Activated T-cell treated with anti-CD3 and anti-CD28 coated beads, Interleukin-2, amount 50 U/mL, for 4 hours (primary cell): Measurements from ENCODE around the gene SDK1. TPM values are rescaled to one million over a fixed set of nuclear protein-coding genes. Genes with fewer than 3 reads are reported as not detected.

ENCODE experiments used
- ATAC-seq, 2 donors: fragments of 200-7000 bp; cut with Tn5 transposase; one replicate each; pipeline ENCODE4 v1.10.0; 2021
- DNase-seq: peaks from one replicate; pipeline ENCODE4 v3.0.0-alpha.2; 2020
- H3K27me3 Mint-ChIP-seq: one replicate; pipeline ENCODE4 v1.8.0; 2021; ENCODE audit warnings: low read depth, mixed read lengths
- H3K36me3 Mint-ChIP-seq: one replicate; pipeline ENCODE4 v1.8.0; 2022; ENCODE audit warnings: mixed read lengths; ENCODE audit not compliant: insufficient read depth
- H3K4me1 Mint-ChIP-seq: one replicate; pipeline ENCODE4 v1.8.0; 2021; ENCODE audit warnings: low read depth, mixed read lengths
- H3K4me3 Mint-ChIP-seq: one replicate; pipeline ENCODE4 v1.8.0; 2021; ENCODE audit warnings: mild to moderate bottlenecking, moderate library complexity, mixed read lengths
- H3K9me3 Mint-ChIP-seq: one replicate; pipeline ENCODE4 v1.8.0; 2021; ENCODE audit warnings: mixed read lengths
- total RNA-seq, 3 donors: library from RNA; stranded (reverse); gene quantifications; one replicate each; pipeline ENCODE4 v1.2.1, GENCODE V29; 2021

Gene SDK1
- total RNA-seq, 3 donors from 2014 or later: 0.05 to 0.79 (median 0.40) TPM

GRCh38 chr7:4029941-4030340 is 728.9 kb downstream of the SDK1 start:
- H3K9me3 Mint-ChIP-seq: no peaks in the 10 kb centered on the region
- no peak for ATAC-seq
- H3K4me3 Mint-ChIP-seq: no peak overlapping the region
- H3K27me3 Mint-ChIP-seq: no peaks in the 10 kb centered on the region
- no peak for DNase-seq
- H3K4me1 Mint-ChIP-seq: no peaks in the 10 kb centered on the region
- H3K36me3 Mint-ChIP-seq: no peaks in the 10 kb centered on the region

DNA sequence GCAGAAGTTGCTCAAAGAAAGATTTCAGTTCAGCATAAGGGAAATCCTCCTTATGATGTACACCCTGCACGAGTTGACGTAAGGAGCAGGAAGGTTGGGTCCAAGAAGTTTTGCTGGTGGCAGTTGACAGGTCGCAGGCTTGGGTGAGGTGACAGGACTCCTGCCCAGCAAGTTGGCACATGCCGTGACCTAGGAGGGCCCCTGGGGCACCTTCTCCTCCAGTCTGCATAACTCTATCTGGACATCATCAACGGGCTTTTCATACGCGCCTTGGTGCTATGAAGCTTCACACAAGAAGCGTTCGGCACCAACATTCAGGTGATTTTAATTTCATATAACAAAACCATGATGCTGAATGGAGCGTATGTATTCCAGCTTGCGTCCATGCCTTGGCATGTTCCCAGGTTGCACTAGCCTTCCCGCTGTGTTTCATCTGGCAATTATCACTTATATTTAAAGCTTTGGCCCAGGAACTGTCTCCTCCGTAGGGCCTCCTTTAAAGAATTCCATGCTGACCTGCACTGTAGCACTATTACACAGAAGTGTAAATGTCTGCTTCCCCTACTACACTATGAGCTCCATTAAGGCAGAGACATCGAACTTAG is 729.4 kb downstream of the SDK1 start:
- Mint-ChIP-seq H3K27me3 (no peaks in the 10 kb centered on the region), H3K9me3 (no peaks in the 10 kb centered on the region), H3K4me1 (no peaks in the 10 kb centered on the region), H3K36me3 (no peaks in the 10 kb centered on the region), H3K4me3 (no peak overlapping the region)
- ATAC-seq: no peak
- DNase-seq: no peak

GRCh38 chr7:4033996-4034395 is 732.9 kb downstream of the SDK1 start:
- DNase-seq (no peak), ATAC-seq (no peak)
- Mint-ChIP-seq H3K9me3 (no peaks in the 10 kb centered on the region), H3K4me1 (no peaks in the 10 kb centered on the region), H3K27me3 (no peaks in the 10 kb centered on the region), H3K4me3 (no peak overlapping the region), H3K36me3 (no peaks in the 10 kb centered on the region)

GRCh38 chr7:4037308-4037707 is 736.3 kb downstream of the SDK1 start:
- no peak for ATAC-seq
- DNase-seq: no peak
- Mint-ChIP-seq H3K9me3 (no peaks in the 10 kb centered on the region), H3K4me3 (no peak overlapping the region), H3K27me3 (no peaks in the 10 kb centered on the region), H3K36me3 (no peaks in the 10 kb centered on the region), H3K4me1 (no peaks in the 10 kb centered on the region)

GRCh38 chr7:4037877-4038276 is 736.8 kb downstream of the SDK1 start:
- Mint-ChIP-seq H3K36me3 (no peaks in the 10 kb centered on the region), H3K4me1 (no peaks in the 10 kb centered on the region), H3K9me3 (no peaks in the 10 kb centered on the region), H3K4me3 (no peak overlapping the region), H3K27me3 (no peaks in the 10 kb centered on the region)
- DNase-seq (no peak), ATAC-seq (no peak)

- no peaks in the 10 kb centered on the region for H3K27me3 Mint-ChIP-seq
- ATAC-seq: no peak
- no peak for DNase-seq
- no peaks in the 10 kb centered on the region for H3K4me1 Mint-ChIP-seq
- H3K36me3 Mint-ChIP-seq: no peaks in the 10 kb centered on the region
- H3K4me3 Mint-ChIP-seq: no peak overlapping the region
- no peaks in the 10 kb centered on the region for H3K9me3 Mint-ChIP-seq
These were observed 739.3 kb downstream of the SDK1 start for GRCh38 chr7:4040109-4040928.

- no peak overlapping the region for H3K4me3 Mint-ChIP-seq
- ATAC-seq (no peak), DNase-seq (no peak)
- H3K9me3 Mint-ChIP-seq: no peaks in the 10 kb centered on the region
- H3K27me3 Mint-ChIP-seq: no peaks in the 10 kb centered on the region
- no peaks in the 10 kb centered on the region for H3K4me1 Mint-ChIP-seq
- H3K36me3 Mint-ChIP-seq: no peaks in the 10 kb centered on the region
These were observed 741.5 kb downstream of the SDK1 start for GRCh38 chr7:4042402-4043045.

GRCh38 chr7:4043988-4044387 is 742.9 kb downstream of the SDK1 start:
- H3K36me3 Mint-ChIP-seq: no peaks in the 10 kb centered on the region
- ATAC-seq (no peak), DNase-seq (no peak)
- H3K4me1 Mint-ChIP-seq: no peaks in the 10 kb centered on the region
- H3K4me3 Mint-ChIP-seq: no peak overlapping the region
- no peaks in the 10 kb centered on the region for H3K9me3 Mint-ChIP-seq
- H3K27me3 Mint-ChIP-seq: no peaks in the 10 kb centered on the region

DNA sequence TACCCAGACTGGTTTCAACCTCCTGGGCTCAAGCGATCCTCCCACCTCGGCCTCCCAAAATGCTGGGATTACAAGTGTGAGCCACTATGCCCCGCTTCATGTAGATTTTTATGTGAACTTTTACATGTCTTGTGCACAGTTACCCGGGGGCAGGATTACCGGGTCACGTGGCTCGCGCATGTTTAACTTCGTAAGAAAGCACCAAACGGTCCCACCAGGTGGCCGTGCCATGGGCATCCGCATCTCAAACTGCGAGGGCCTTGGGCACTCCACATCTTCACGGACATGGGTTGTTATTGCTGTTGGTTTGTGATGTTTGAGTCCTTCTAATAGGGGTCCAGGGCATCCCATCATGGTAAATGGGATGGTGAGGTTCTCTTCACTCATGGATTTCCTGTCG is 744.4 kb downstream of the SDK1 start:
- H3K9me3 Mint-ChIP-seq: no peaks in the 10 kb centered on the region
- H3K27me3 Mint-ChIP-seq: no peaks in the 10 kb centered on the region
- no peaks in the 10 kb centered on the region for H3K36me3 Mint-ChIP-seq
- ATAC-seq (no peak), DNase-seq (no peak)
- no peak overlapping the region for H3K4me3 Mint-ChIP-seq
- no peaks in the 10 kb centered on the region for H3K4me1 Mint-ChIP-seq

DNA sequence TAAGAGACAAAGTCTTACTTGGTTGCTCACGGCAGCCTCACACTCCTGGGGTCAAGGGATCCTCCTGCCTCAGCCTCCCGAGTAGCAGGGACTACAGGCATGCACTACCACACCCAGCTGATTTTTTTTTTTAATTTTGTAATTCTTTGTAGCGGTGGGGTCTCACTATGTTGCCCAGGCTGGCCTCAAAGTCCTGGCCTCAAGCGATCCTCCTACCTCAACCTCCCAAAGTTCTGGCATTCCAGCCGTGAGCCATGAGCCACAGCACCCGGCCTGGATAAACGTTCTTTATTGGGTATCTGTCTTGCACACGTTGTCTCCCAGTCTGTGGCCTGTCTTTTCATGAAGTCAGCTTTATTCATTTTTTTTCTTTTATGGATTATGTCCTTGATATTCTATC is 744.9 kb downstream of the SDK1 start:
- Mint-ChIP-seq H3K4me3 (no peak overlapping the region), H3K4me1 (no peaks in the 10 kb centered on the region), H3K9me3 (no peaks in the 10 kb centered on the region), H3K27me3 (no peaks in the 10 kb centered on the region), H3K36me3 (no peaks in the 10 kb centered on the region)
- ATAC-seq (no peak), DNase-seq (no peak)

DNA sequence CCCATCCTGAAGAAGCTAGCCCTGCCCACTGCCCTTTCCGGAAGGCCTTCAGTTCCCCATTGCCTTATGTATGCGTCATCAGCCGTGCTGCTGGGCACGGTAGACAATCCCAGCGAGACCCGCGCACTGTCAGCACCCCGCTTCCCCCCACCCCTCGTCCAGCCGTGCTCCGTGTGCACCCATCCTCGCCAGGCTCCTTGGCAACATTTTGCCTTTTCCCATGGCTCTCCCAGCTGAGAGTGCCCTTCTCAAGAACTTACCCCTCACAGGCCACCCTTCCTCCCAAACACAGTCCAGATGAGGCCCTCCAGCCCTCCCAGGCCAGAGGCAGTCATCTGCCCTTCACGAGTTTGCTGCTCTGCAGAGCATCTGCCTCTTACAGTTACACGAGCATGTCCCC is 747.3 kb downstream of the SDK1 start:
- Mint-ChIP-seq H3K9me3 (no peaks in the 10 kb centered on the region), H3K4me1 (no peaks in the 10 kb centered on the region), H3K27me3 (peaks cover 1% of the 10 kb centered on the region), H3K4me3 (no peak overlapping the region), H3K36me3 (no peaks in the 10 kb centered on the region)
- DNase-seq: no peak
- ATAC-seq: no peak

- Mint-ChIP-seq H3K27me3 (peaks cover 1% of the 10 kb centered on the region), H3K4me3 (no peak overlapping the region), H3K4me1 (no peaks in the 10 kb centered on the region), H3K9me3 (no peaks in the 10 kb centered on the region), H3K36me3 (no peaks in the 10 kb centered on the region)
- DNase-seq (no peak), ATAC-seq (no peak)
These were observed 748.1 kb downstream of the SDK1 start for GRCh38 chr7:4049202-4049601.

DNA sequence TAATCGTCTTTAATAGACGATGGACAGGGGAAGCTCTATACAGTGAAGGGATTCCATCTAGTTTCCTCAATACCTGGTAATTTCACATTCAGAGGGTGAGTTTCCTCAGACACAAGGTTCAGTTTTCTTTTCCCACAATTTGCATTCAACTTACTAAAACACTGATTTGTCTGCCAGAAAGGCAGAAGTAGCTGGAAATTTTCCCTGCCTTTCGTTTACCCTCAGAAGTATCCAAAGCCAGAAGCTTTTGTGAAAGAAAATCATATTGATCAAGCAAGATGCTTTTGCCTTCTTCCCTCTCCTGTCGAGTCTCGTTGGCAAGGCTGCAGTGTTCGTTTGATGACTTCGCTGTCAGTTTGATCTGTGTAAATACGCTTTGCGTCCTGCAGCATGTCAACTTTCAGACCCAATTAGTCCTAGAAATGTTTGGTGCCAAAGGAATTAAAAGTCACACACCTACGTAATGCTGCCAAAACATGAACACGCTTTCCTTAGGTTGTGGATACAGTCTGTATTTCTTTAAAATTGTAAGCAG is 749.1 kb downstream of the SDK1 start:
- ATAC-seq (no peak), DNase-seq (no peak)
- no peaks in the 10 kb centered on the region for H3K4me1 Mint-ChIP-seq
- H3K27me3 Mint-ChIP-seq: peaks cover 1% of the 10 kb centered on the region
- H3K36me3 Mint-ChIP-seq: no peaks in the 10 kb centered on the region
- H3K4me3 Mint-ChIP-seq: no peak overlapping the region
- H3K9me3 Mint-ChIP-seq: no peaks in the 10 kb centered on the region

DNA sequence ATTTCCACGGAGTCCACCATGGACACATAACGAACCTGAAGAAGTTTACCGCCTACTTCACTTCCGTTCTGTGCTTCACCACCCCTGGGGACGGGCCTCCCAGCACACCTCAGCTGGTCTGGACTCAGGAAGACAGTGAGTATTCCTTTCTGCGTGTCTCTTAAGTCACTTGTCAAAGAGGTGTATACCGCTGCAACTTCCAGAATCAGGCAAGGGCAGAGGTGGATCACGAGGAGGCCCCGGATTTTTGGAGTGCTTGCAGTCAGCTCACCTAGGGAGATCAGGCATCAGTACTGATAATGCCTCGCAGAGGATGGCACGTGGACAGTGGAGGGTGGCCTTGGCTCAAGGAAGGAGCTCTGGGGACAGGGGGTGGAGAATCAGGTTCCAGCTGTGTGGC is 750.6 kb downstream of the SDK1 start:
- H3K9me3 Mint-ChIP-seq: no peaks in the 10 kb centered on the region
- ATAC-seq (no peak), DNase-seq (no peak)
- no peak overlapping the region for H3K4me3 Mint-ChIP-seq
- no peaks in the 10 kb centered on the region for H3K4me1 Mint-ChIP-seq
- peaks cover 4% of the 10 kb centered on the region for H3K27me3 Mint-ChIP-seq
- no peaks in the 10 kb centered on the region for H3K36me3 Mint-ChIP-seq

DNA sequence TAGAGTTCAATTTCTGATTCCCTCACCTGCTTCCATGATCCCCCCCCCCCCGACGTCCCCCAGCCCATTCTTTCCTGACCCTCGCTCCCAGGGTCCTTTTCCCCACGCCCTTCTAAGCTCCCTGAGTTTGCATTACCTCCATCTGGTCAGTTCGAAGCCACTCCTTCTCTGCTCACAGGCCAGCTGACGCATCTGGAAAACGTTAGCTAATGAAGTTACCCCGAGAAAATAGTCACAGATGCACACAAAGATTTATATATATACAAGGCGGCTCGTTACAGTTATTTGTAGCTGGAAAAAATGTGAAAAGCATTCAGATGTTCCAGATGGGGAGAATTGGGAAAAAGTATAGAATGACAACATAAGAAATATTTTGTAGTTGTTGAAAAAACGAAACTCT is 751.1 kb downstream of the SDK1 start:
- Mint-ChIP-seq H3K36me3 (no peaks in the 10 kb centered on the region), H3K27me3 (peaks cover 7% of the 10 kb centered on the region), H3K9me3 (no peaks in the 10 kb centered on the region), H3K4me3 (no peak overlapping the region), H3K4me1 (no peaks in the 10 kb centered on the region)
- DNase-seq (no peak), ATAC-seq (no peak)
